K562 (cell line): ENCODE data around the gene MCL1. TPM values are rescaled to one million over a fixed set of nuclear protein-coding genes. Genes with fewer than 3 reads are reported as not detected.
A peak's percentile ranks its signal among the peaks of the same experiment; 100 is the strongest.

Experiments used
- ATF4 ChIP-seq: fragments of 450-650 bp; formaldehyde crosslinking; IDR thresholded peaks from 2 replicates; pipeline ENCODE4 v1.4.0; 2022; ENCODE audit warnings: mild to moderate bottlenecking, moderate library complexity
- BRF1 ChIP-seq: IDR thresholded peaks from 3 replicates; pipeline ENCODE4 v1.6.1; 2011; ENCODE audit warnings: borderline replicate concordance, mild to moderate bottlenecking; ENCODE audit not compliant: insufficient read length; ENCODE audit errors: extremely low read depth
- DEAF1 ChIP-seq: fragments of 450-650 bp; formaldehyde crosslinking; IDR thresholded peaks from 2 replicates; pipeline ENCODE4 v1.4.0; 2020; ENCODE audit warnings: mild to moderate bottlenecking, moderate library complexity
- GABPB1 ChIP-seq: sonication (generic); formaldehyde crosslinking; IDR thresholded peaks from 2 replicates; pipeline ENCODE4 v1.8.0; 2022; ENCODE audit warnings: mild to moderate bottlenecking, missing genetic modification reagents
- GABPB2 ChIP-seq: fragments of 250-450 bp; sonication (Bioruptor Pico); conservative IDR thresholded peaks from 2 replicates; pipeline ENCODE4 v1.5.1; 2021; ENCODE audit warnings: mild to moderate bottlenecking
- GTF2A2 ChIP-seq: IDR thresholded peaks from 2 replicates; pipeline ENCODE4 v1.6.1; 2016; ENCODE audit warnings: mild to moderate bottlenecking, missing genetic modification characterization, missing compliant biosample characterization
- IRF2 ChIP-seq: sonication (generic); formaldehyde crosslinking; IDR thresholded peaks from 2 replicates; pipeline ENCODE4 v1.8.1; 2022; ENCODE audit warnings: mild to moderate bottlenecking, missing genetic modification reagents
- IRF9 ChIP-seq: fragments of 450-650 bp; IDR thresholded peaks from 2 replicates; pipeline ENCODE4 v1.6.1; 2016; ENCODE audit warnings: missing biosample characterization, missing genetic modification characterization
- KLF13 ChIP-seq: fragments of 450-650 bp; IDR thresholded peaks from 2 replicates; pipeline ENCODE4 v1.6.1; 2016; ENCODE audit warnings: missing genetic modification characterization, low read depth, mild to moderate bottlenecking, missing compliant biosample characterization, moderate library complexity, borderline replicate concordance
- MITF ChIP-seq: IDR thresholded peaks from 2 replicates; pipeline ENCODE4 v1.6.1; 2014; ENCODE audit warnings: antibody characterized with exemption
- NFXL1 ChIP-seq: fragments of 450-650 bp; formaldehyde crosslinking; IDR thresholded peaks from 2 replicates; pipeline ENCODE4 v1.4.0; 2021; ENCODE audit warnings: mild to moderate bottlenecking
- PHB ChIP-seq: fragments of 250-450 bp; sonication (Bioruptor Pico); IDR thresholded peaks from 2 replicates; pipeline ENCODE4 v1.5.0; 2021
- PURB ChIP-seq: sonication (generic); formaldehyde crosslinking; IDR thresholded peaks from 2 replicates; pipeline ENCODE4 v1.9.0; 2021; ENCODE audit warnings: low read depth, mild to moderate bottlenecking, missing genetic modification reagents
- SAP30 ChIP-seq: fragments of 200-600 bp; sonication (generic); IDR thresholded peaks from 2 replicates; pipeline ENCODE4 v1.6.1; 2012; ENCODE audit warnings: borderline replicate concordance, low read depth, mild to moderate bottlenecking, moderate library complexity, low read length, control low read depth, inconsistent platforms; ENCODE audit not compliant: insufficient read depth, poor library complexity, severe bottlenecking
- SREBF2 ChIP-seq: sonication (generic); formaldehyde crosslinking; IDR thresholded peaks from 2 replicates; pipeline ENCODE4 v1.4.0; 2020; ENCODE audit warnings: mild to moderate bottlenecking, missing genetic modification reagents
- TAF9B ChIP-seq: fragments of 450-650 bp; IDR thresholded peaks from 2 replicates; pipeline ENCODE4 v1.6.1; 2018; ENCODE audit warnings: mild to moderate bottlenecking; ENCODE audit not compliant: partially characterized antibody
- TRIM28 ChIP-seq: fragments of 450-650 bp; IDR thresholded peaks from 2 replicates; pipeline ENCODE4 v1.6.1; 2017
- ZBTB2 ChIP-seq: fragments of 450-650 bp; IDR thresholded peaks from 2 replicates; pipeline ENCODE4 v1.6.1; 2016; ENCODE audit warnings: antibody characterized with exemption
- ZNF212 ChIP-seq: fragments of 450-650 bp; formaldehyde crosslinking; IDR thresholded peaks from 2 replicates; pipeline ENCODE4 v1.4.0; 2020; ENCODE audit warnings: mild to moderate bottlenecking
- ZNF224 ChIP-seq: sonication (generic); formaldehyde crosslinking; IDR thresholded peaks from 2 replicates; pipeline ENCODE4 v1.8.0; 2022; ENCODE audit warnings: mild to moderate bottlenecking, missing genetic modification reagents
- ZNF449 ChIP-seq: fragments of 250-450 bp; sonication (Bioruptor Pico); IDR thresholded peaks from 2 replicates; pipeline ENCODE4 v1.8.0; 2022; ENCODE audit warnings: moderate library complexity, mild to moderate bottlenecking, inconsistent platforms
- ZSCAN29 ChIP-seq: fragments of 450-650 bp; IDR thresholded peaks from 2 replicates; pipeline ENCODE4 v1.6.1; 2017
- polyA plus RNA-seq, 8 experiments: library from polyadenylated mRNA; depleted of rRNA in 4 of 8; stranded (reverse) in 5 of 8; unstranded in 3 of 8; fragments of >200 nt; fragmentation: Nextera tagmentation in 2 of 8; fragmentation: Illumina TruSeq in 1 of 8; extraction: Ambion mirVana in 2 of 8; extraction: Trizol in 1 of 8; gene quantifications; 2 replicates each; pipeline versions ENCODE4 v1.2.1 to v1.2.3, GENCODE V29; 2011 to 2014; ENCODE audit warnings: inconsistent platforms in 1 of 8, missing spikeins in 1 of 8
- total RNA-seq, 7 experiments: library from RNA; depleted of rRNA in 6 of 7; stranded (reverse); fragments of >200 nt in 6 of 7; fragmentation: Illumina TruSeq in 2 of 7; extraction: Trizol in 2 of 7; gene quantifications; 2 replicates each; pipeline versions ENCODE4 v1.2.1 to v1.2.3, GENCODE V29; 2011 to 2021; ENCODE audit warnings: low replicate concordance in 1 of 7

The MCL1 gene
- total and polyA plus RNA-seq, 9 of the 15 experiments (the other 6 are each of a cell fraction or from before 2014, with no cell fraction given) = 27.1 to 224 (median 138) TPM

GRCh38 chr1:150561974-150562445 lies 17.4 kb downstream of the MCL1 start (continued):
- TF ChIP-seq DEAF1 (no peak), NFXL1 (no peak), ZBTB2 (no peak), TAF9B (peak; percentile 83), SAP30 (peak; percentile 10), PHB (CRISPR knock-in tag) (peak; percentile 49; the same call in 1 of the 2 replicates), GABPB1 (CRISPR knock-in tag) (peak; percentile 8; the same call in 1 of the 2 replicates), KLF13 (0 out of 2 replicates have a peak, but pooled peaks have one; percentile 41), ZNF212 (CRISPR knock-in tag) (no peak), ATF4 (CRISPR knock-in tag) (no peak), GABPB2 (CRISPR knock-in tag) (no peak), SREBF2 (CRISPR knock-in tag) (no peak), BRF1 (no peak), IRF9 (tag) (no peak), ZNF224 (CRISPR knock-in tag) (no peak), GTF2A2 (no peak), TRIM28 (no peak), ZNF449 (no peak), ZSCAN29 (no peak), IRF2 (CRISPR knock-in tag) (no peak), MITF (peak; percentile 79; the same call in 1 of the 2 replicates), PURB (CRISPR knock-in tag) (no peak)
